ENCODE measurements around the gene PI4KA. TPM values are rescaled to one million over a fixed set of nuclear protein-coding genes. Genes with fewer than 3 reads are reported as not detected.

Gene PI4KA
- total RNA-seq, 2 donors from 2014 or later, result 42.5 to 47.2 TPM

- no peaks in the 10 kb centered on the region for H3K36me3 ChIP-seq (replicated peaks in 1 of 2; ENCODE audit: insufficient read depth in 1 of 2, low read depth in 2 of 2)
- TF ChIP-seq CTCF (IDR thresholded peaks at IDR 0.05) (no peak), POLR2A (IDR thresholded peaks at IDR 0.05) (no peak)
- peaks cover 29% of the 10 kb centered on the region for H3K4me1 ChIP-seq
- WGBS, 2 donors, result 62 to 86% methylated on average over 4 of the region's 4 CpGs
- intact Hi-C loops (cut with DNase I), result no loop called here
- H3K9me3 ChIP-seq, result no peaks in the 10 kb centered on the region
- no peak overlapping the region for H3K4me3 ChIP-seq
- no peaks in the 10 kb centered on the region for H3K27me3 ChIP-seq
- no peak for DNase-seq
- no peak overlapping the region for H3K27ac ChIP-seq
- ATAC-seq, result no peak
These were observed 4.8 kb upstream of the PI4KA start for GRCh38 chr22:20863366-20863765.

GRCh38 chr22:20862540-20862939 is 3.9 kb upstream of the PI4KA start:
- Histone ChIP-seq H3K4me1 (peaks cover 29% of the 10 kb centered on the region), H3K36me3 (replicated peaks in 1 of 2; ENCODE audit: insufficient read depth in 1 of 2, low read depth in 2 of 2) (no peaks in the 10 kb centered on the region), H3K27ac (no peak overlapping the region), H3K9me3 (no peaks in the 10 kb centered on the region), H3K27me3 (no peaks in the 10 kb centered on the region), H3K4me3 (no peak overlapping the region)
- TF ChIP-seq POLR2A (IDR thresholded peaks at IDR 0.05) (no peak), CTCF (IDR thresholded peaks at IDR 0.05) (no peak)
- ATAC-seq (no peak), DNase-seq (no peak)
- whole genome bisulfite sequencing, 2 donors, result 70 to 85% methylated on average over 2 of the region's 2 CpGs
- intact Hi-C loops (cut with DNase I), result no loop called here

GRCh38 chr22:20859615-20860014 is 1.0 kb upstream of the PI4KA start:
- no peaks in the 10 kb centered on the region for H3K36me3 ChIP-seq (replicated peaks in 1 of 2; ENCODE audit: insufficient read depth in 1 of 2, low read depth in 2 of 2)
- intact Hi-C loops (cut with DNase I), result no loop called here
- H3K9me3 ChIP-seq, result no peaks in the 10 kb centered on the region
- peak overlapping the region; percentile 57 to 68 for H3K4me3 ChIP-seq
- DNase-seq (no peak), ATAC-seq (no peak)
- H3K27me3 ChIP-seq, result no peaks in the 10 kb centered on the region
- H3K4me1 ChIP-seq, result peaks cover 24% of the 10 kb centered on the region
- no peak for TF ChIP-seq CTCF (IDR thresholded peaks at IDR 0.05)
- no peak for TF ChIP-seq POLR2A (IDR thresholded peaks at IDR 0.05)
- WGBS, 2 donors, result 15 to 32% methylated on average over 8 of the region's 8 CpGs
- H3K27ac ChIP-seq, result peak overlapping the region in 3 of 4 donors; percentile 65 to 93 (median 91)

- 1% methylated on average over 19 to 20 of the region's 38 CpGs for WGBS, 2 donors
- intact Hi-C loops (cut with DNase I), result no loop called here
These were observed 585 bp downstream of the PI4KA start for GRCh38 chr22:20857838-20858614.

More at GRCh38 chr22:20857838-20858614, 585 bp downstream of the PI4KA start:
- peak overlapping the region; percentile 76 to 93 (median 84) for H3K27ac ChIP-seq
- H3K36me3 ChIP-seq (replicated peaks in 1 of 2; ENCODE audit: insufficient read depth in 1 of 2, low read depth in 2 of 2), result no peaks in the 10 kb centered on the region
- TF ChIP-seq POLR2A (IDR thresholded peaks at IDR 0.05), result no peak
- TF ChIP-seq CTCF (IDR thresholded peaks at IDR 0.05), result no peak
- peaks cover 24% of the 10 kb centered on the region for H3K4me1 ChIP-seq
- H3K4me3 ChIP-seq, result peak overlapping the region; percentile 67 to 78
- H3K9me3 ChIP-seq, result no peaks in the 10 kb centered on the region
- peak; percentile 64 for ATAC-seq
- peak; percentile 75 to 81 (median 78) for DNase-seq
- H3K27me3 ChIP-seq, result no peaks in the 10 kb centered on the region

Data from body of pancreas (tissue), 4 donors.